HG03103 (cell line): Measurements from ENCODE around the gene PODXL.
A peak's percentile ranks its signal among the peaks of the same experiment; 100 is the strongest.

Experiments
- ATAC-seq: cut with Tn5 transposase; IDR thresholded peaks from one replicate; pipeline ENCODE4 v1.9.1; 2021; ENCODE audit warnings: low read depth; ENCODE audit not compliant: unreplicated experiment

PODXL gene

GRCh38 chr7:131556053-131556908, at the start of gene PODXL:
Gene PODXL (minus strand): TSS chr7:131556628. CDS start chr7:131556359, 269 bp downstream.
- peak; percentile 56 for ATAC-seq

DNA sequence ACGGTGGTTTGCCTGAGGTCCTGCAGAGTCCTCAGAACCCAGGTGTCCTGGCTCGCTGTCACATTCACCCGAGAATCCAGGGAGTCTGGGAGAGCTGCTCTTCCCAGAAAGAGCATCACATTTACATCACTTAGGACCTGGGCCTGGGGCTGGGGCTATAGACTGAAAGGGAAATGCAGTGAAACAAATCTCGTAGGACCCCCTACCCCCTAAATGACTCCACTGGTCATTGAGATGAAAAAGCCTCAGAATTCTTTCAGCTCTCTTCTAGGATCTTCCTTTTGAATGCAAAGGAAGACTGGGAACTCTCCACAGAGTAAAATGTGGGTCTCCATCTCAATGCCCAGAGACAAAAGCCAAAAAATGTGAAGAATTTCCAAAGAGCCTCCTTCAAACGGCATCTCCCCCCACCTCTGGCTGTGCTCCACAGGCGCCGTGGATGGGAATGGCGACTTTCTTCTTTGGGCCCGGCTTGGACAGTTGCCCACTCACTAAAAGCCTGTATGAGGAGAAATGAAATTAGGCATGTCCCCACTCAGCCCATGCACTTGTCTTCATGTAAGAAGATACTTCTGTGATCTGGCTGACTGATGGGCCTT, 49.0 kb upstream of the PODXL start:
- ATAC-seq: no peak

GRCh38 chr7:131604841-131605279, 48.4 kb upstream of the PODXL start:
- no peak for ATAC-seq

GRCh38 chr7:131603932-131604331, 47.5 kb upstream of the PODXL start:
- no peak for ATAC-seq

GRCh38 chr7:131602994-131603372, 46.6 kb upstream of the PODXL start:
- ATAC-seq: no peak

- no peak for ATAC-seq
These were observed 46.0 kb upstream of the PODXL start for GRCh38 chr7:131602304-131602993.

DNA sequence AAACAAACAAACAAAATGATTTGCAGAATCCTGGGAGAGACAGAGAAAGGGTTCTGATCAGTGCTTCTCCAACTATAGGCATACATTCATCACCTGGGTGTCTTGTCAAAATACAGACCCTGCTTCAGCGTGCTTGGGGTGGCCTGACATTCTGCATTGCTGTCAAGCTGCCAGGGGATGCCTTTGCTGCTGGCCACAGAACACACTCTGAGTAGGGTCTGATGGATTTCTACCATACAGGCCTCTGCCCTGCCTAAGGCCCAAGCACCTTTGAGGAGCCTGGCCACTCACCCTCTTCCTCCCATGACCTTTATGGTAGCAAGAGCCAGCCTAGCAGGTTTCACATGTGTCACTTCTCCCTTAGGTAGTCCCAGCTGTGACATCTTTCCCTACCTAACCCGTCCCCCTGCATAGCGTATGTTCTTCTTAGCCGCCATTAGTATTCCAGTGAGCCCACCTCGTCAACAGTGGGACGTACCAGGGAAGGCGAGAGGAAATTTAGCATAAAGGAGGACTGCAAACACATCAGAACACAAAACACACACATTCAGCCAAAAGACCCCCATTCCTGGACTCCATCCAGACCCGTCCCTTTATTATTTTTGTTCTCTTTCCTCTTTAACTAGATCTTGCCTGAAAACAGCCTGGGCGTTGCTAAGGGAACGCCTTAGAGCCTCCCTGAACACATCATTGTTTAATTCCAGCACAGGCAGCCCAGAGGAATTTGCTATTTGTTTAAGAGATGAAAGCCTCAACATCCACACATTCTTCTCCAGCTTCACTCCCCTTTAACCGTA, 43.9 kb upstream of the PODXL start:
- ATAC-seq: no peak

GRCh38 chr7:131596785-131597184, 40.4 kb upstream of the PODXL start:
- ATAC-seq: no peak

GRCh38 chr7:131595699-131596098, 39.3 kb upstream of the PODXL start:
- no peak for ATAC-seq

- no peak for ATAC-seq
These were observed 35.4 kb upstream of the PODXL start for GRCh38 chr7:131591687-131592319.

GRCh38 chr7:131587315-131587923, 31.0 kb upstream of the PODXL start:
- no peak for ATAC-seq

GRCh38 chr7:131586759-131587158, 30.3 kb upstream of the PODXL start:
- no peak for ATAC-seq

DNA sequence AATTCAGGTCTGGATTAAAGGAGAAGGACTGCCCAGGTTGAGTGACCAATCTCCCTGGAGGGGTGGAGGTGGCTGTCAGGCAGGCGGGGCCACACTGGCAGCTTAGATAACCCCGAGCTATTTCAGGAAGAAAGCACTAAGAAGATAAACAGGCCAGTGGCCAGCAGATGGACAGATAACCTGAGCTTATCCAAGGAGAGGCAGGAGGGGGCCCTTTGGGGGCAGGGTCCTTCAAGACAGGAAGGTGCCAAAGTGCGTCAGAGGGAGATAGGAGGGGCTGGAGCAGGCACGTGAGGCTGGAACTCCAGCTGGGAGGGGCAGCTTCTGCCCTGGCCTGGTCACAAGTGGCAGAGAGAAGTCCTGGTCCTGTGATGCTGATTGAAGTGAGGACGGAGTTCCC, 29.8 kb upstream of the PODXL start:
- ATAC-seq: no peak

GRCh38 chr7:131583430-131583829, 27.0 kb upstream of the PODXL start:
- ATAC-seq: no peak

GRCh38 chr7:131581241-131582051, 25.0 kb upstream of the PODXL start:
- no peak for ATAC-seq

- no peak for ATAC-seq
These were observed 22.2 kb upstream of the PODXL start for GRCh38 chr7:131578602-131579001.

DNA sequence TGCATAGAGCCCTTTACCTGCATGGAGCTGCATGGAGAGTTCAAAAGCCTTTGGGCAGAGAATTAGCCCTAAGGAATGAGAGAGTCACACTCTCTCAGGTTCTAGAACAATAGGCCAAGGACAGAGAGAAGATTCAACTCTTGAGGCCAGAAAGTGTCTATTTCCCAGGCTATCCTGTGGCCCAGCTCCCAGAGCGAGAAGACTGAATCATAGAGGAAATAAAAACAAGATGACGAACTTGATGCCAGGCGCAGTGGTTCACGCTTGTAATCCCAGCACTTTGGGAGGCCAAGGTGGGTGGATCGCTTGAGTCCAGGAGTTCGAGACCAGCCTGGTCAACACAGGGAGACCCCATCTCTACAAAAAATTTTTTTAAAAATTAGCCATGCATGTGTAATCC, 18.3 kb upstream of the PODXL start:
- no peak for ATAC-seq

- ATAC-seq: no peak
These were observed 14.0 kb upstream of the PODXL start for GRCh38 chr7:131570401-131570800.

GRCh38 chr7:131568970-131569369, 12.5 kb upstream of the PODXL start:
- ATAC-seq: no peak
